SW480 (cell line): Measurements from ENCODE around the gene UBE2J2.

Experiments
- DNase-seq: peaks from one replicate; pipeline ENCODE4 v3.0.0-alpha.2; 2016; ENCODE audit warnings: low spot score

The UBE2J2 gene

GRCh38 chr1:1226566-1227362 is 46.9 kb downstream of the UBE2J2 start:
- no peak for DNase-seq

- DNase-seq, result no peak
These were observed 47.7 kb downstream of the UBE2J2 start for GRCh38 chr1:1225913-1226312.

GRCh38 chr1:1225238-1225845 is 48.3 kb downstream of the UBE2J2 start:
- DNase-seq, result no peak

- DNase-seq, result no peak
These were observed 49.8 kb downstream of the UBE2J2 start for GRCh38 chr1:1223891-1224290.

- DNase-seq, result no peak
These were observed 50.3 kb downstream of the UBE2J2 start for GRCh38 chr1:1223321-1223720.

- no peak for DNase-seq
These were observed 51.0 kb downstream of the UBE2J2 start for GRCh38 chr1:1222575-1223225.

- no peak for DNase-seq
These were observed 51.6 kb downstream of the UBE2J2 start for GRCh38 chr1:1221887-1222574.

GRCh38 chr1:1220197-1220596 is 53.5 kb downstream of the UBE2J2 start:
- no peak for DNase-seq

- no peak for DNase-seq
These were observed 54.3 kb downstream of the UBE2J2 start for GRCh38 chr1:1219341-1219740.

GRCh38 chr1:1218524-1219200 is 55.0 kb downstream of the UBE2J2 start:
- no peak for DNase-seq

GRCh38 chr1:1217621-1218523 is 55.8 kb downstream of the UBE2J2 start:
- peak; percentile 89 for DNase-seq

GRCh38 chr1:1216770-1217620 is 56.7 kb downstream of the UBE2J2 start:
- DNase-seq, result no peak

- DNase-seq, result no peak
These were observed 57.6 kb downstream of the UBE2J2 start for GRCh38 chr1:1215881-1216605.

GRCh38 chr1:1215080-1215676 is 58.5 kb downstream of the UBE2J2 start:
- no peak for DNase-seq

- DNase-seq, result peak; percentile 52
These were observed 60.0 kb downstream of the UBE2J2 start, which contains the start of gene TNFRSF4 for GRCh38 chr1:1213345-1214265. TSS of gene TNFRSF4 (minus strand) at chr1:1214153. CDS start at chr1:1214127, 26 bp downstream.

GRCh38 chr1:1212780-1213344 is 60.8 kb downstream of the UBE2J2 start:
- DNase-seq, result peak; percentile 52
